Measurements from ENCODE around the gene XDH. TPM values are rescaled to one million over a fixed set of nuclear protein-coding genes. Genes with fewer than 3 reads are reported as not detected.

The XDH gene
- total RNA-seq, 1 donor from 2014 or later: 5.6 TPM

DNA sequence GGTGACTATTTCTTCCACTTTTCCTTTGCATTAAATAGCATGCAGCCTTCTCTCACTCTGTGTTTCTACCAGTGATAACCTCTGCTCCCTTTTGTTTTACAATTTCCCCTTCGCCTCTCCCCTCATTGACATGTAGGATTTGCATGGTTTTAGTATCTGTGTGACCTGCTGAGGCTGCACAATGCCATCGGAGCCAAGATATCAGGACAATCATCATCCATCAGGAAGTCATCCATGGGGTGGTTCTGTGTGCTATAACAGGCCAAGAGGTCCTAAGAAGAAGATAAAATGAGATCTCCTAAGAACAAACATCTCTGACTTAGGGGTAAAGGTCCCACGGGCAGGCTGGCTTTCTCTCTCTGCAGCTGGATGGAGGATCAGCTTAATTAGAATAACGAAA is 115.0 kb downstream of the XDH start:
- no peaks in the 10 kb centered on the region for H3K9me3 Mint-ChIP-seq (ENCODE audit: low read depth)
- no peaks in the 10 kb centered on the region for H3K36me3 Mint-ChIP-seq (ENCODE audit: insufficient read depth)
- H3K4me1 Mint-ChIP-seq (ENCODE audit: low read depth): peaks cover 13% of the 10 kb centered on the region
- no peak for DNase-seq (ENCODE audit: low spot score, unreplicated experiment)
- H3K4me3 Mint-ChIP-seq (ENCODE audit: low read depth): no peak overlapping the region
- H3K27me3 Mint-ChIP-seq: peaks cover 6% of the 10 kb centered on the region
- no peak overlapping the region for H3K27ac Mint-ChIP-seq
- TF ChIP-seq, protein P1, sequence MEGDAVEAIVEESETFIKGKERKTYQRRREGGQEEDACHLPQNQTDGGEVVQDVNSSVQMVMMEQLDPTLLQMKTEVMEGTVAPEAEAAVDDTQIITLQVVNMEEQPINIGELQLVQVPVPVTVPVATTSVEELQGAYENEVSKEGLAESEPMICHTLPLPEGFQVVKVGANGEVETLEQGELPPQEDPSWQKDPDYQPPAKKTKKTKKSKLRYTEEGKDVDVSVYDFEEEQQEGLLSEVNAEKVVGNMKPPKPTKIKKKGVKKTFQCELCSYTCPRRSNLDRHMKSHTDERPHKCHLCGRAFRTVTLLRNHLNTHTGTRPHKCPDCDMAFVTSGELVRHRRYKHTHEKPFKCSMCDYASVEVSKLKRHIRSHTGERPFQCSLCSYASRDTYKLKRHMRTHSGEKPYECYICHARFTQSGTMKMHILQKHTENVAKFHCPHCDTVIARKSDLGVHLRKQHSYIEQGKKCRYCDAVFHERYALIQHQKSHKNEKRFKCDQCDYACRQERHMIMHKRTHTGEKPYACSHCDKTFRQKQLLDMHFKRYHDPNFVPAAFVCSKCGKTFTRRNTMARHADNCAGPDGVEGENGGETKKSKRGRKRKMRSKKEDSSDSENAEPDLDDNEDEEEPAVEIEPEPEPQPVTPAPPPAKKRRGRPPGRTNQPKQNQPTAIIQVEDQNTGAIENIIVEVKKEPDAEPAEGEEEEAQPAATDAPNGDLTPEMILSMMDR (IDR thresholded peaks at IDR 0.05; ENCODE audit: unreplicated experiment): no peak

DNA sequence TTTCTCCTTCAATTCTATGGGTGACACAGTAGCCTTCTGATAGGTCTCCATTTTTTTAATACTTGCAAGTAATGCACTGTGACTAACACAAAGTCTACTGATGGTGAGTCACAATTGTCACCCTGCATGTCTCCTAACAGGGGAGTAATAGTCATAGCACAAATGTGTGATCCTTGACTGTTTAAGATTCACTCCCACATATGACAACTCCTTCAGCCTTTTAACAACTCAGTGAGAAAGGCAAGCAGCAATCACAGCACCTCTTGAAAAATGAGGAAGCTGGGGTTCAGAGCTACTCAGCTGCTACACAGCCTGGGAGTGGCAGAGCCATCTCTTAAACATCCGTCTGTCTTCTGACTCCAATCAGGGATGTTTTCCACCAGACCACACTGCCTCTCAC is 116.8 kb downstream of the XDH start:
- peaks cover 13% of the 10 kb centered on the region for H3K4me1 Mint-ChIP-seq (ENCODE audit: low read depth)
- H3K36me3 Mint-ChIP-seq (ENCODE audit: insufficient read depth): no peaks in the 10 kb centered on the region
- DNase-seq (ENCODE audit: low spot score, unreplicated experiment): no peak
- no peaks in the 10 kb centered on the region for H3K9me3 Mint-ChIP-seq (ENCODE audit: low read depth)
- H3K27ac Mint-ChIP-seq: no peak overlapping the region
- no peak overlapping the region for H3K4me3 Mint-ChIP-seq (ENCODE audit: low read depth)
- H3K27me3 Mint-ChIP-seq: peaks cover 6% of the 10 kb centered on the region
- TF ChIP-seq, protein P1 (IDR thresholded peaks at IDR 0.05; ENCODE audit: unreplicated experiment): no peak

DNA sequence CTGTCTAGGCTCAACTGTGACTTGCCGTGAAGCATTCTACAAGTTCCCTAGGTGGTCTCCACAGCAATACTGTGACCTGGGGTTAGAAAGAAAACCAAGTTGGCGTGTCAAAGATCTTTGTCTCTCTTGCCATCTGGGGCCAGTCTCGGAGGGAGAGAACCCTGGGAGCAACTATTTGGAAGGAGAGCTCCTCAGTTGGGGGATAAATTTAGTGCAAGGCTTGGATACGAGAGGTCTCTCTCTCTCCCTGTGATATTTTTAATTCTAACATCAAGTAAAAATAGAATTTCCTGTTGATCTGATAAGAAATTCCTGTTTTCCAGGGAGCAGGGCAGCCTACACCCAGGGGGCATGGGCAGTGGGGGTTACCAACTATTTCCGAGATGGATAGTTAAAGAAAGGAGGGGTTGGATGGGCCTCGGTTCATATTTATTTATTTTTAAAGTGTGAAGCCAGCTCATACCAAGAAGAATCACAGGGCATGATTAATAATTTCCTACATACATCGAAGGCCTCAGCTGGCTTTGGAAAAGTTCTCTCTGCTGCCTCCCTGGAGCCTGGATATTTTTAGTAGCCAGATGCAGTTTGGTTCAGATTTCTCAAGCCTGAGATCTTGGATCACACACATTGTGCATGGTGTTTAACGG is 117.8 kb downstream of the XDH start:
- no peak for DNase-seq (ENCODE audit: low spot score, unreplicated experiment)
- TF ChIP-seq, protein P1 (IDR thresholded peaks at IDR 0.05; ENCODE audit: unreplicated experiment): no peak
- peaks cover 13% of the 10 kb centered on the region for H3K4me1 Mint-ChIP-seq (ENCODE audit: low read depth)
- H3K27me3 Mint-ChIP-seq: peaks cover 6% of the 10 kb centered on the region
- H3K27ac Mint-ChIP-seq: no peak overlapping the region
- H3K9me3 Mint-ChIP-seq (ENCODE audit: low read depth): no peaks in the 10 kb centered on the region
- no peaks in the 10 kb centered on the region for H3K36me3 Mint-ChIP-seq (ENCODE audit: insufficient read depth)
- H3K4me3 Mint-ChIP-seq (ENCODE audit: low read depth): no peak overlapping the region

DNA sequence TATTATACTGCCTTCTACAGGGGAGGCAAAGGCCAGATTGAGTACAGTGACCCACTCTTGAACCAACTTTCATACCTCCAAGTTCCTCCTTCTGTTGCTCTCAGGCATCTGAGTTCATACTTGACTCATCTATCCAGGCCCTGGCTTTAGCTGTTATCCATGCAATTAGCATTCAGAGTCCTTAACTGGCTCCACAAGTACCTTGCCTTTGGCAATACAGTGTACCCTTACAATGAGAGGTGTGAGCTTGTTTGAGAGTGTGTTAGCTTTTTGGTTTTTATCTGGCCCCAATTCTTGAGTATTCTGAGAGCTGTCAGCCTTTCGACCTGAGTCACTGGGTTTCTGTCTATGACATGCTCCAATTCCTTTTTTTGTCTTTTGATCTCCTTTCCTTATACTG is 120.3 kb downstream of the XDH start:
- Mint-ChIP-seq H3K27me3 (peaks cover 6% of the 10 kb centered on the region), H3K27ac (no peak overlapping the region), H3K4me1 (ENCODE audit: low read depth) (peaks cover 4% of the 10 kb centered on the region), H3K36me3 (ENCODE audit: insufficient read depth) (no peaks in the 10 kb centered on the region), H3K9me3 (ENCODE audit: low read depth) (no peaks in the 10 kb centered on the region), H3K4me3 (ENCODE audit: low read depth) (no peak overlapping the region)
- DNase-seq (ENCODE audit: low spot score, unreplicated experiment): no peak
- TF ChIP-seq, protein P1 (IDR thresholded peaks at IDR 0.05; ENCODE audit: unreplicated experiment): no peak

DNA sequence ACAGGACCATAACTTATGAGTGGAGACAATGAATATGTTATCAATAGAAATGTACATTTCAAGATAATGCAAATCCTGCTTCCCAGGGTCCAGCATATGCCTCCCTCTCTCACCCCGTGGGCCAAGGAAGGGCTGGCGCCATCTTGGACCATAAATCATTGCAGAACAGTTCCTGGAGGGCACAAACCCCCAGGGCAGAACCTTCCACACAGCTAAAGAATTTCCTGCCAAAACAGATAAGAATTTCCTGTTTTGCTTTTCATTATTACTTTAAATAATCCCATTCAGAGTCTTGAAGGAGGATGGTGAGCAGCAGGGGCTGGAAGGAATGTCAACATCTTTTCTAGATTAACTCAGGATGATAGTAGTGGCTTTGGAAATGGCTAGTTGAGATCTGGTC is 126.9 kb downstream of the XDH start:
- H3K4me1 Mint-ChIP-seq (ENCODE audit: low read depth): peaks cover 2% of the 10 kb centered on the region
- no peaks in the 10 kb centered on the region for H3K27me3 Mint-ChIP-seq
- no peaks in the 10 kb centered on the region for H3K36me3 Mint-ChIP-seq (ENCODE audit: insufficient read depth)
- H3K4me3 Mint-ChIP-seq (ENCODE audit: low read depth): no peak overlapping the region
- H3K27ac Mint-ChIP-seq: no peak overlapping the region
- TF ChIP-seq, protein P1 (IDR thresholded peaks at IDR 0.05; ENCODE audit: unreplicated experiment): no peak
- no peaks in the 10 kb centered on the region for H3K9me3 Mint-ChIP-seq (ENCODE audit: low read depth)
- no peak for DNase-seq (ENCODE audit: low spot score, unreplicated experiment)
